Peyer's patch (tissue), 4 donors: Measurements from ENCODE around the gene RNF182. TPM values are rescaled to one million over a fixed set of nuclear protein-coding genes. Genes with fewer than 3 reads are reported as not detected.
"Not testable (repeated sequence)": the region's sequence is repeated elsewhere in the genome, so short reads cannot be mapped to it uniquely, and the experiment has no call there.

Experiments used
- DNase-seq, 3 donors: peaks; one replicate each; pipeline ENCODE4 v3.0.0-alpha.2; 2017 to 2019
- H3K27ac ChIP-seq, 4 donors: fragments of 200-600 bp; sonication (generic); one replicate each; pipeline ENCODE4 v1.5.1; 2016 to 2019
- H3K27me3 ChIP-seq, 2 donors: fragments of 200-600 bp; sonication (generic); one replicate each; pipeline ENCODE4 v1.5.1; 2019
- H3K36me3 ChIP-seq, 3 donors: fragments of 200-600 bp; sonication (generic); one replicate each; pipeline ENCODE4 v1.5.1; 2016 to 2019
- H3K4me1 ChIP-seq, 4 donors: fragments of 200-600 bp; sonication (generic); one replicate each; pipeline ENCODE4 v1.5.1; 2016 to 2019
- H3K4me3 ChIP-seq, 4 donors: fragments of 200-600 bp; sonication (generic); 1 replicate in 3 of 4; 2 replicates in 1 of 4; pipeline ENCODE4 v1.5.1; 2016 to 2019; ENCODE audit warnings: mild to moderate bottlenecking in 1 of 4
- H3K9me3 ChIP-seq, 4 donors: fragments of 200-600 bp; sonication (generic); one replicate each; pipeline ENCODE4 v1.5.1; 2016 to 2019; ENCODE audit warnings: mild to moderate bottlenecking in 1 of 4
- CTCF ChIP-seq, 6 experiments: fragments of 450-650 bp in 4 of 6; fragments of 200-600 bp in 2 of 6; sonication (generic) in 1 of 6; IDR thresholded peaks; one replicate each; pipeline ENCODE4 v1.5.1; 2017 to 2019; ENCODE audit warnings: antibody characterized with exemption in 6 of 6, mild to moderate bottlenecking in 3 of 6, moderate library complexity in 1 of 6
- POLR2A ChIP-seq, 2 donors: fragments of 450-650 bp; IDR thresholded peaks; one replicate each; pipeline ENCODE4 v1.5.1; 2017; ENCODE audit warnings: antibody characterized with exemption in 2 of 2, mild to moderate bottlenecking in 2 of 2, moderate library complexity in 2 of 2
- total RNA-seq, 4 donors: library from RNA; depleted of rRNA; stranded (reverse); fragments of >200 nt; gene quantifications; one replicate each; pipeline ENCODE4 v1.1.0, GENCODE V29; 2016

RNF182 gene
- total RNA-seq, 4 donors from 2014 or later = not detected

DNA sequence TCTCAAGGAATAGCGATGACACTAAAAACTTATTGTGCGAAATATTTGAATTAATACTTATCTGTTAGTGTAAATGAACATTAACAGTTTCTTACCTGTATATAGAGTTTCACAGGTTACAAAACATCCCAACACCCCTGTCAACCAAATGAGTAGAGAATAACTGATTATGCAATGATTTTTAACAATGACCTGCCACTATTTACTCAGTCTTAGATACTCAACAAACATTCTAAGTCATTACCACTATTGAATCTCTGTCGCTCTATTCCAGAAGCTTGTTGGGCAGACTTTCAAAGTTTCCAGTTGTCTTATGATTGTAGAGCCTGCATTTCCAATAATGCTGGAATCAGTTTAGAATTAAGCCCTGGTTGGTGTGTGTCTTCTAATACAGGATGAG, 85.5 kb downstream of the RNF182 start:
- TF ChIP-seq POLR2A (IDR thresholded peaks at IDR 0.05) = no peak
- no peak for TF ChIP-seq CTCF (IDR thresholded peaks at IDR 0.05)
- no peaks in the 10 kb centered on the region for H3K4me1 ChIP-seq
- no peaks in the 10 kb centered on the region for H3K36me3 ChIP-seq
- no peaks in the 10 kb centered on the region for H3K27me3 ChIP-seq
- no peaks in the 10 kb centered on the region for H3K9me3 ChIP-seq
- H3K27ac ChIP-seq = no peak overlapping the region
- H3K4me3 ChIP-seq = no peak overlapping the region
- DNase-seq = no peak

- no peaks in the 10 kb centered on the region for H3K4me1 ChIP-seq
- TF ChIP-seq POLR2A (IDR thresholded peaks at IDR 0.05) = no peak
- no peak for TF ChIP-seq CTCF (IDR thresholded peaks at IDR 0.05)
- DNase-seq = no peak
- no peak overlapping the region for H3K4me3 ChIP-seq
- no peaks in the 10 kb centered on the region for H3K9me3 ChIP-seq
- no peaks in the 10 kb centered on the region for H3K27me3 ChIP-seq
- no peaks in the 10 kb centered on the region for H3K36me3 ChIP-seq
- H3K27ac ChIP-seq = no peak overlapping the region
Observed at GRCh38 chr6:14012313-14013030, 87.7 kb downstream of the RNF182 start.

GRCh38 chr6:14015964-14016363, 91.2 kb downstream of the RNF182 start:
- no peak for DNase-seq
- H3K27me3 ChIP-seq = no peaks in the 10 kb centered on the region
- no peak for TF ChIP-seq POLR2A (IDR thresholded peaks at IDR 0.05)
- no peak for TF ChIP-seq CTCF (IDR thresholded peaks at IDR 0.05)
- no peak overlapping the region for H3K27ac ChIP-seq
- no peak overlapping the region for H3K4me3 ChIP-seq
- H3K4me1 ChIP-seq = no peaks in the 10 kb centered on the region
- no peaks in the 10 kb centered on the region for H3K9me3 ChIP-seq
- no peaks in the 10 kb centered on the region for H3K36me3 ChIP-seq

- H3K4me3 ChIP-seq = no peak overlapping the region
- H3K36me3 ChIP-seq = no peaks in the 10 kb centered on the region
- no peaks in the 10 kb centered on the region for H3K9me3 ChIP-seq
- H3K27me3 ChIP-seq = no peaks in the 10 kb centered on the region
- no peak for TF ChIP-seq CTCF (IDR thresholded peaks at IDR 0.05)
- no peak for TF ChIP-seq POLR2A (IDR thresholded peaks at IDR 0.05)
- H3K4me1 ChIP-seq = no peaks in the 10 kb centered on the region
- no peak for DNase-seq
- H3K27ac ChIP-seq = no peak overlapping the region
Observed at GRCh38 chr6:14016432-14016831, 91.7 kb downstream of the RNF182 start.

DNA sequence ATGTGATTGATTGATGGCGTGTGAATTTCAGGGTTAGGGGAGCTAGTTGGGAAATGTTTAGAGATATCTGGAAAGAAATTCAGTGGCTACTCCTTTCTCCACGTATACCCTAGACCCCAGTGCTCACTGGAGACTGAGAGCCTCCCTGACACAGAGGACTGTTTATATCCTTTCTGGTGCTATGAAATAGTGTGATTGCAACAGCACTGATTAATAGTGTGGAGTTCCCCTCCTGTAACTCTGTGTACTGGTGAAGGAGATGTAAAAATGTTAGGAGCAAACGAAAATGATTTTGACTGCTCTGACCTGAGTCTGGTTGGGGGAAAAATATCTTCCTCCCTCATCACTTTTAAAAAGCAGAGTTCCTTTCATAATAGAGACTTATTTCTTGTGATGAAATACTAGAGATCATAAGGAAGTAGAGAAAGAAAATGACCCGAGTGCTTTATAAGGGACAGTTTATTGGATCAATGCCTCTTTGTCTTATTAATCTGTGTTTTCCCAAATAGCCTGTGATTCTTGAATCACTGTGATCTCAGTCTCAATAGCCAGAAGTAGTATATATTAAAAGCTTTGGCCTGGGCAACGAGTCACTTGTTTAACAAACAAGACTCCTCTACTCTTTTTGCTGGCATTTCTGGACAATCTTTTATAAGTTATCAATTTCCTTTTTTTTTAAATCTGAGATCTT, 92.3 kb downstream of the RNF182 start:
- Histone ChIP-seq H3K36me3 (no peaks in the 10 kb centered on the region), H3K27ac (no peak overlapping the region), H3K4me1 (no peaks in the 10 kb centered on the region), H3K4me3 (no peak overlapping the region), H3K9me3 (no peaks in the 10 kb centered on the region), H3K27me3 (no peaks in the 10 kb centered on the region)
- DNase-seq = no peak
- no peak for TF ChIP-seq POLR2A (IDR thresholded peaks at IDR 0.05)

DNA sequence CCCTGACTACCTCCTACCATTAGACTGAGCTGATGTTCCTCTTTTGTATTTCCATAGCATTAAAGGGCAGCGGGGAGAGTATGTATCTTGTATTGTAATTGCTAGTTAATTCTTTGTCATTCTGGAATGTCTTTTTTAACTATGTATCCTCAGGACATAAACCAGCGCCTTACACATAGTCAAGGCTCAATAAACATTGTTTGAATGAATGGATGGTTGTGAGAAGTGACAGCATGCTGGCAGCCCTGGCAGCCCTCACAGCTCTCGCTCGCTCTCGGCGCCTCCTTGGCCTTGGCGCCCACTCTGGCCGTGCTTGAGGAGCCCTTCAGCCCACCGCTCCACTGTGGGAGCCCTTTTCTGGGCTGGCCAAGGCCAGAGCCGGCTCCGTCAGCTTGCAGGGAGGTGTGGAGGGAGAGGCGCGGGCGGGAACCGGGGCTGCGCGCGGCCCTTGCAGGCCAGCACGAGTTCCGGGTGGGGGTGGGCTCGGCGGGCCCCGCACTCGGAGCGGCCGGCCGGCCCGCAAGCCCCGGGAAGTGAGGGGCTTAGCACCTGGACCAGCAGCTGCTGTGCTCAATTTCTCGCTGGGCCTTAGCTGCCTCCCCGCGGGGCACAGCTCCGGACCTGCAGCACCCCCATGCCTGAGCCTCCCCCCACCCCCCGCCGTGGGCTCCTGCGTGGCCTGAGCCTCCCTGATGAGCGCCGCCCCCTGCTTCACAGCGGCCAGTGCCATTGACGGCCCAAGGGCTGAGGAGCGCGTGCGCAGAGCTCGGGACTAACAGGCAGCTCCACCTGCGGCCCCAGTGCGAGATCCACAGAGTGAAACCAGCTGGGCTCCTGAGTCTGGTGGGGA, 93.1 kb downstream of the RNF182 start:
- Histone ChIP-seq H3K27me3 (no peaks in the 10 kb centered on the region), H3K4me1 (no peaks in the 10 kb centered on the region), H3K27ac (no peak overlapping the region), H3K4me3 (no peak overlapping the region), H3K36me3 (no peaks in the 10 kb centered on the region), H3K9me3 (no peaks in the 10 kb centered on the region)
- no peak for DNase-seq
- TF ChIP-seq POLR2A (IDR thresholded peaks at IDR 0.05) (no peak), CTCF (IDR thresholded peaks at IDR 0.05) (no peak)

DNA sequence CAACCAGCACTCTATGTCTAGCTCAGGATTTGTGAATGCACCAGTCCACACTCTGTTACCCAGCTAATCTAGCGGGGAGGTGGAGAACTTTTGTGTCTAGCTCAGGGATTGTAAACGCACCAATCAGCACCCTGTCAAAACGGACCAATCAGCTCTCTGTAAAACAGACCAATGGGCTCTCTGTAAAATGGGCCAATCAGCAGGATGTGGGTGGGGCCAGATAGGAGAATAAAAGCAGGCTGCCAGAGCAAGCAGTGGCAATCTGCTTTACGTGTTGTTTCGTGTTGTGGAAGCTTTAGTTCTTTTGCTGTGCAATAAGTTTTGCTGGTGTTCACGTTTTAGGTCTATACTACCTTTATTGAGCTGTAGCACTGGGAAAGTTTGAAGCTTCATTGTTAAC, 93.8 kb downstream of the RNF182 start:
- not testable (repeated sequence) for H3K4me3 ChIP-seq, H3K27ac ChIP-seq, H3K4me1 ChIP-seq, H3K9me3 ChIP-seq, H3K27me3 ChIP-seq, H3K36me3 ChIP-seq, DNase-seq
